ENCODE measurements around the gene GGT5. TPM values are rescaled to one million over a fixed set of nuclear protein-coding genes. Genes with fewer than 3 reads are reported as not detected.

Gene GGT5
- total and polyA plus RNA-seq, 4 donors: 6.3 to 35.0 (median 20.2) TPM

- H3K36me3 ChIP-seq (ENCODE audit: control insufficient read depth in 4 of 4, insufficient read depth in 3 of 4, low read depth in 1 of 4, low read length in 3 of 4): no peaks in the 10 kb centered on the region
- H3K4me1 ChIP-seq (ENCODE audit: control insufficient read depth in 4 of 4, insufficient read depth in 4 of 4, low read length in 3 of 4): no peaks in the 10 kb centered on the region
- H3K27ac ChIP-seq (ENCODE audit: low read depth in 1 of 2, low read length in 2 of 2): no peak overlapping the region
- TF ChIP-seq HNF4G (IDR thresholded peaks at IDR 0.05) (no peak), NR2F2 (IDR thresholded peaks at IDR 0.05) (no peak), RAD21 (IDR thresholded peaks at IDR 0.05) (no peak), SP1 (IDR thresholded peaks at IDR 0.05) (no peak), HNF4A (conservative IDR thresholded peaks at IDR 0.05) (no peak), ZBTB33 (IDR thresholded peaks at IDR 0.05) (no peak), RXRA (IDR thresholded peaks at IDR 0.05) (no peak), MAX (IDR thresholded peaks at IDR 0.05) (no peak), JUND (IDR thresholded peaks at IDR 0.05) (no peak), EGR1 (IDR thresholded peaks at IDR 0.05; ENCODE audit: low read depth in 2 of 2) (no peak), FOXA1 (IDR thresholded peaks at IDR 0.05) (no peak), ATF3 (IDR thresholded peaks at IDR 0.05) (no peak), FOXA2 (IDR thresholded peaks at IDR 0.05) (no peak), CTCF (IDR thresholded peaks at IDR 0.05; ENCODE audit: low read depth, low read length, missing input control) (no peak), REST (IDR thresholded peaks at IDR 0.05) (no peak), GABPA (IDR thresholded peaks at IDR 0.05 in 1 of 2, conservative IDR thresholded peaks at IDR 0.05 in 1 of 2) (no peak), TAF1 (conservative IDR thresholded peaks at IDR 0.05) (no peak)
- H3K27me3 ChIP-seq (ENCODE audit: control insufficient read depth in 4 of 4, insufficient read depth in 4 of 4, low read length in 3 of 4): no peaks in the 10 kb centered on the region
- no peak overlapping the region for H3K4me3 ChIP-seq (ENCODE audit: low read depth in 1 of 3, low read length in 3 of 3)
- no peaks in the 10 kb centered on the region for H3K9me3 ChIP-seq (ENCODE audit: control insufficient read depth in 4 of 4, low read length in 3 of 4)
- no peak for DNase-seq (ENCODE audit: low spot score)
- 83% methylated on average over 4 of the region's 4 CpGs for WGBS
- no peak overlapping the region for H3K9ac ChIP-seq (ENCODE audit: low read depth in 1 of 2, low read length in 2 of 2)
These were observed 8.2 kb downstream of the GGT5 start for GRCh38 chr22:24236656-24237055.

GRCh38 chr22:24235315-24235714 lies 9.6 kb downstream of the GGT5 start:
- DNase-seq (ENCODE audit: low spot score): no peak
- no peak overlapping the region for H3K9ac ChIP-seq (ENCODE audit: low read depth in 1 of 2, low read length in 2 of 2)
- WGBS: 83% methylated on average over 4 of the region's 4 CpGs
- H3K27me3 ChIP-seq (ENCODE audit: control insufficient read depth in 4 of 4, insufficient read depth in 4 of 4, low read length in 3 of 4): no peaks in the 10 kb centered on the region
- TF ChIP-seq FOXA2 (IDR thresholded peaks at IDR 0.05): no peak
- H3K36me3 ChIP-seq (ENCODE audit: control insufficient read depth in 4 of 4, insufficient read depth in 3 of 4, low read depth in 1 of 4, low read length in 3 of 4): peaks cover 0 to 1% (median 0%) of the 10 kb centered on the region in 4 donors
- H3K9me3 ChIP-seq (ENCODE audit: control insufficient read depth in 4 of 4, low read length in 3 of 4): no peaks in the 10 kb centered on the region
- H3K4me3 ChIP-seq (ENCODE audit: low read depth in 1 of 3, low read length in 3 of 3): no peak overlapping the region
- H3K4me1 ChIP-seq (ENCODE audit: control insufficient read depth in 4 of 4, insufficient read depth in 4 of 4, low read length in 3 of 4): no peaks in the 10 kb centered on the region
- peak overlapping the region in 1 of 2 donors; percentile 37 for H3K27ac ChIP-seq (ENCODE audit: low read depth in 1 of 2, low read length in 2 of 2)

All from liver (tissue), 9 donors.